22Rv1 (cell line): ENCODE results near the gene GYG2.

Experiments
- CTCF ChIP-seq: fragments of 450-650 bp; IDR thresholded peaks from 2 replicates; pipeline ENCODE4 v1.5.1; 2017; ENCODE audit warnings: mild to moderate bottlenecking
- ZFX ChIP-seq: fragments of 450-650 bp; IDR thresholded peaks from 2 replicates; pipeline ENCODE4 v1.6.1; 2017; ENCODE audit warnings: antibody characterized with exemption, borderline replicate concordance

- TF ChIP-seq CTCF (no peak), ZFX (no peak)
Observed at GRCh38 chrX:2789569-2789968, 39.2 kb upstream of the GYG2 start.
